ENCODE results near the gene HPS5.
"Not testable (repeated sequence)": the region's sequence is repeated elsewhere in the genome, so short reads cannot be mapped to it uniquely, and the experiment has no call there.

The HPS5 gene

DNA sequence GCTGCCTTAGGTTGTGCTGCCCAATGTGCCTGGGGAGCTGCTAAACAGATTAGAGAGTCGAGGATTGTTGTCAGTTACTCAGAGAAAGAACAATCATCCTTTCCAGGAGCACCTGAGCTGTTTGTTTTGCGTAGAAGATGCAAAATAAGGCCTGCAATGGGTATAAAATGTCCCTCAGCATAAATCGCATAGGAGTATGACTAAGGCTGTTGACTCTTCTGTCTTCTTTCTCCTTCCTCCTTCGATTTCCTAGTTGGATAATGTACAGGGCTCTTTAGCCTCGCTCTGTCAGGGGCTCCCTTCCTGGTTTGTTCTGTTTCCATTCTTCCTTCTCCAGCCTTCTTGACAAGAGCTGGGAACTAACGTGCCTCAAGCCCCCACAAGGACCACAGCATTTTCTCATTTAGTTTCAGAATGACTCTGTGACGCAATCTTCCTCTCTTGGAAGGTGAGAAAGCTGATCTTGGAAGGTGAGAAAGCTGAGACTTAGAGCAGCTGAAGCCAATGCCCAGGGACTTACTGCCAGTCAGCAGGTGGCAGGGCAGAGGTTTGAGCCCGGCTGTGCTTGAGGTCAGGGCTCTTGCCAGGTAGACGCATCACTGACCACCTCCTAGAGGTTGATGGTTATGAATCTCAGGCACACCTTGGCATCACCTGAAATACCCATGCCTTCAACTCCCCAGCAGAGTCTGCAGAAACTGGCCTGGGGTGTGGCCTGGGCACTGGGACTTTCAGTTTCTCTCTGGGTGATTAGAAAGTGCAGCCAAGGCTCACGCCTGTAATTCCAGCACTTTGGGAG, 54.4 kb downstream of the HPS5 start:
- not testable (repeated sequence) for H3K36me3 Mint-ChIP-seq, H3K9me3 Mint-ChIP-seq, H3K27me3 Mint-ChIP-seq
- peak overlapping the region; percentile 76 for H3K4me3 Mint-ChIP-seq
- peak; percentile 85 for ATAC-seq
- peaks cover 34% of the 10 kb centered on the region for H3K4me1 Mint-ChIP-seq
- peak overlapping the region; percentile 91 for H3K27ac Mint-ChIP-seq

GRCh38 chr11:18265949-18266348, 56.0 kb downstream of the HPS5 start, which contains the start of gene SAA1:
Gene SAA1, plus strand, starts transcription at chr11:18266264. Its CDS starts 624 bp downstream, at chr11:18266888.
- H3K36me3 Mint-ChIP-seq = no peaks in the 10 kb centered on the region
- peaks cover 34% of the 10 kb centered on the region for H3K4me1 Mint-ChIP-seq
- peak within 1 kb of the TSS; percentile 43 for H3K27ac Mint-ChIP-seq
- H3K9me3 Mint-ChIP-seq = peaks cover 2% of the 10 kb centered on the region
- no peaks in the 10 kb centered on the region for H3K27me3 Mint-ChIP-seq
- no peak for ATAC-seq
- no peak within 1 kb of the TSS for H3K4me3 Mint-ChIP-seq

GRCh38 chr11:18264677-18265555, 57.0 kb downstream of the HPS5 start:
- peaks cover 34% of the 10 kb centered on the region for H3K4me1 Mint-ChIP-seq
- no peak for ATAC-seq
- no peaks in the 10 kb centered on the region for H3K27me3 Mint-ChIP-seq
- peaks cover 2% of the 10 kb centered on the region for H3K9me3 Mint-ChIP-seq
- H3K27ac Mint-ChIP-seq = peak overlapping the region; percentile 43
- H3K4me3 Mint-ChIP-seq = no peak overlapping the region
- H3K36me3 Mint-ChIP-seq = no peaks in the 10 kb centered on the region

DNA sequence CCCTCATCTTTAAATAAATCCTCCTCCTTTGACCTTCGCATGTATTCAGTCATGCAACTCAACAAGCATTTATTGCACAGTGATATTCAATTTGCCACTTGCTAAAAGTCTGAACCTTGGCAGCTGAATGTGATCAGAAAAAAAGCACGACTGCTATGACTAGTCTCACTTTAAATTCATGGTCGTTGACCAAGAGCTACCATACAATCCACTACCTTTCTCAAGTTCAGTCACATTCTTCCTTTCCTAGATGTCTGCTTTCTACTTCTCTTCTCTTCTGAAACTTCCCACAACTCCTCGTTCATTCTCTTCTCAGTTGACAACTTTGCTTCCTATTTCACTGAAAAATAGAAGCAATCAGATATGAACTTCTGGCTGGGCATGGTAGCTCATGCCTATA, 57.9 kb downstream of the HPS5 start:
- peaks cover 2% of the 10 kb centered on the region for H3K9me3 Mint-ChIP-seq
- no peaks in the 10 kb centered on the region for H3K27me3 Mint-ChIP-seq
- H3K27ac Mint-ChIP-seq = peak overlapping the region; percentile 43
- H3K4me3 Mint-ChIP-seq = no peak overlapping the region
- no peaks in the 10 kb centered on the region for H3K36me3 Mint-ChIP-seq
- peaks cover 34% of the 10 kb centered on the region for H3K4me1 Mint-ChIP-seq
- no peak for ATAC-seq

GRCh38 chr11:18262681-18263350, 59.1 kb downstream of the HPS5 start:
- H3K9me3 Mint-ChIP-seq, ATAC-seq, H3K27me3 Mint-ChIP-seq, H3K27ac Mint-ChIP-seq, H3K4me3 Mint-ChIP-seq, H3K36me3 Mint-ChIP-seq: not testable (repeated sequence)
- peaks cover 28% of the 10 kb centered on the region for H3K4me1 Mint-ChIP-seq

- H3K4me1 Mint-ChIP-seq = peaks cover 24% of the 10 kb centered on the region
- no peak overlapping the region for H3K4me3 Mint-ChIP-seq
- H3K27ac Mint-ChIP-seq = no peak overlapping the region
- H3K9me3 Mint-ChIP-seq = peaks cover 2% of the 10 kb centered on the region
- H3K36me3 Mint-ChIP-seq = no peaks in the 10 kb centered on the region
- H3K27me3 Mint-ChIP-seq = no peaks in the 10 kb centered on the region
- ATAC-seq = no peak
Measured at GRCh38 chr11:18261721-18262120, 60.2 kb downstream of the HPS5 start.

DNA sequence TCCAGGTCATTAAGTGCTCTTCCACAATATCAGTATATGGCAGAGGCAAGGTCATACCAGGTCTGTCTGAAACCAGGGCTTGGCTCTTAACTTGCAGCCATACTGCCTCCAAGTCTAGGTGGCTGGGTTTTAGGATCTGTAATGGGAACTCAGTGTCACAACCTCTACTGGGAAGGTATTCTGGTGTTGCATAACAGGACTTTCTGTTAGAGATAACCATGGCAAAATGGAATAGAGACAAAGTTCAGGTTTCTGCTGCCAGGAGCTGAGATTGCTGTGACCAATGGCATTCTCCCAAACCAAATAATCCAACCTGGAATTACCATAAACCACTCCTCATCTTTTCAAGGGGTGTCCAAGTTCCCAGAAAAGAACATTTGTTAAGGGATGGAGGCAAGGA, 62.7 kb downstream of the HPS5 start:
- Mint-ChIP-seq H3K4me1 (peaks cover 8% of the 10 kb centered on the region), H3K9me3 (no peaks in the 10 kb centered on the region), H3K27me3 (no peaks in the 10 kb centered on the region), H3K27ac (no peak overlapping the region), H3K4me3 (no peak overlapping the region), H3K36me3 (no peaks in the 10 kb centered on the region)
- no peak for ATAC-seq

DNA sequence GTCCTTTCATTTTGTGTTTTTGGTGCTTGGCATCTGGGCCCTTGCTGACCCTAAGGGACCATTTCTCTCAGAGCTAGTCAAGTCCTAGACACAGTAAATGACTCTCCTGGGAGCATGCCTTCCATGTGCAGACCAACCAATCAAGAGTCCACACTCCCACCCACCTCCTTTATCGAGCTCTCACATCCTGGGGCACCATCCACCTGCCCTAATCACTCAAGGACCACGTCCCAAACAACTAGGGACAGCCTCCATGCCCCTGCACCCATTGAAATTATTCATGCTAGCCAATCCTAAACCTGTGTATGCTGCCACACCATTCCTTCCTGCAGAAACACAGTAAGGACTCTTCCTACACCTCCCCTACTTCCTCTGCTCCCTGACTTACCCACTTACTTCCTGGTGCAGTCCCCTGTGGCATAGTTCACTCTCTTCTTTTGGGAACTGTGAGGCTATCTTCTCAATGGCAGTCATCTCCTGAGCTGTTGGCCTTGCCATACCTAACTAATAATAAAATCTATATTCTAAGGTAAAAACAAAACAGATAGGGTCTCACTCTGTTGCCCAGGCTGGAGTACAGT, 67.1 kb downstream of the HPS5 start:
- no peak overlapping the region for H3K27ac Mint-ChIP-seq
- no peak overlapping the region for H3K4me3 Mint-ChIP-seq
- H3K4me1 Mint-ChIP-seq = no peaks in the 10 kb centered on the region
- H3K27me3 Mint-ChIP-seq = no peaks in the 10 kb centered on the region
- no peaks in the 10 kb centered on the region for H3K9me3 Mint-ChIP-seq
- no peak for ATAC-seq
- H3K36me3 Mint-ChIP-seq = no peaks in the 10 kb centered on the region

DNA sequence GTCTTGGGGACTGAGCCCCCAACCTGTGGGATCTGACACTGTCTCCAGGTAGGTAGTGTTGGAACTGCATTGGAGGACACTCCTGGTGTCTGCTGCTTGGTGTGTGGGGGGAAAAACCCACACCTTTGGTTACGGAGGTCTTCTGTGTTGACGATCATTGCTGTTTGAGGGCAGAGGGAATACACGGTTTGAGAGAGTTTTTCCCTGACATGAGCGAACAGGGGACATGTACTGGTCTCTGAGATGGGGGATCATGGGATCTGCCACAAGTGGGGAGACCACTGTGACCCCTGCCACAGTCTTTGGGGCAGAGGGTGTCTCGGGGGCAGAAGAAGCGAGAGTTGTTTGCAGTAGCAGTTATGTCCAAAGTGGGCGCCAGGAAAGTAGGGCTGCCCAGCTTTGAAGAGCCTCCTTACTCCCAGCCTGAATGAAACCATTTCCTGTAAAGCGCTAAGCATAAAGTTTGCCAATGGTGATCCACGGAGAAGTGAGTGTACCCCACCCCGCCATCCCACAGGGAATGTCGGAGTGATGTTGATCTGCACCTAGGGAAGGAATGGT, 68.1 kb downstream of the HPS5 start:
- Mint-ChIP-seq H3K27me3 (no peaks in the 10 kb centered on the region), H3K4me3 (no peak overlapping the region), H3K4me1 (no peaks in the 10 kb centered on the region), H3K36me3 (no peaks in the 10 kb centered on the region), H3K9me3 (no peaks in the 10 kb centered on the region), H3K27ac (no peak overlapping the region)
- no peak for ATAC-seq

- Mint-ChIP-seq H3K4me1 (no peaks in the 10 kb centered on the region), H3K4me3 (no peak overlapping the region), H3K27ac (no peak overlapping the region), H3K9me3 (no peaks in the 10 kb centered on the region), H3K27me3 (no peaks in the 10 kb centered on the region), H3K36me3 (no peaks in the 10 kb centered on the region)
- ATAC-seq = no peak
Measured at GRCh38 chr11:18253233-18253632, 68.7 kb downstream of the HPS5 start.

DNA sequence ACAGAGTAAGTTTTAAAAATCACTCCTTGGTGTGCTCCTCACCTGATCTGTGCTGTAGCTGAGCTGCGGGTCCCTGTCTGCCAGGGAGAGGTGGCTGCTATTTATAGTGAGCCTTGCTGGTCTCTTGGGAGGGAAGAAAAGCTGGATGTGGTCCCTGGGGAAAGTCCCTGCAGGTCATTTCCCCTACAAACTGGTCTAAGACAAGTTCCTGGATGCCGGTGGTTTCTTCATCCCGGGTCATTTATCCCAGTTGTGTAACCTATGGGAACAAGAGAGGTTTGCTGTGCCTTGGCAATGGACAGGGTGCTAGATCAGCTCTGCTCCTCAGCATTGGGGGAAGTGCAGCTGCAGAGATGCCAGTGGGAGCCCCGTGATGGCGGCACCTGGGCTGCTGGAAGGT, 73.4 kb downstream of the HPS5 start, which contains the start of gene SAA2:
Gene SAA2 (minus strand): TSS at position 108 of the 400 bp plus-strand sequence. CDS start 657 bp downstream, outside the sequence.
- Mint-ChIP-seq H3K9me3 (peaks cover 3% of the 10 kb centered on the region), H3K4me1 (peaks cover 19% of the 10 kb centered on the region), H3K4me3 (no peak within 1 kb of the TSS), H3K36me3 (peaks cover 5% of the 10 kb centered on the region), H3K27ac (no peak within 1 kb of the TSS), H3K27me3 (no peaks in the 10 kb centered on the region)
- ATAC-seq = no peak

DNA sequence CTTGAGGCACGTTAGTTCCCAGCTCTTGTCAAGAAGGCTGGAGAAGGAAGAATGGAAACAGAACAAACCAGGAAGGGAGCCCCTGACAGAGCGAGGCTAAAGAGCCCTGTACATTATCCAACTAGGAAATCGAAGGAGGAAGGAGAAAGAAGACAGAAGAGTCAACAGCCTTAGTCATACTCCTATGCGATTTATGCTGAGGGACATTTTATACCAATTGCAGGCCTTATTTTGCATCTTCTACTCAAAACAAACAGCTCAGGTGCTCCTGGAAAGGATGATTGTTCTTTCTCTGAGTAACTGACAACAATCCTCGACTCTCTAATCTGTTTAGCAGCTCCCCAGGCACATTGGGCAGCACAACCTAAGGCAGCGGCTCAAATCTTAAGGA, 74.8 kb downstream of the HPS5 start:
- H3K9me3 Mint-ChIP-seq, H3K36me3 Mint-ChIP-seq, H3K27me3 Mint-ChIP-seq: not testable (repeated sequence)
- peaks cover 19% of the 10 kb centered on the region for H3K4me1 Mint-ChIP-seq
- H3K27ac Mint-ChIP-seq = peak overlapping the region; percentile 93
- peak; percentile 21 for ATAC-seq
- H3K4me3 Mint-ChIP-seq = peak overlapping the region; percentile 81

GRCh38 chr11:18246379-18247190, 75.4 kb downstream of the HPS5 start:
- peak; percentile 91 for ATAC-seq
- not testable (repeated sequence) for H3K36me3 Mint-ChIP-seq, H3K9me3 Mint-ChIP-seq, H3K27me3 Mint-ChIP-seq
- Mint-ChIP-seq H3K4me3 (peak overlapping the region; percentile 81), H3K4me1 (peaks cover 19% of the 10 kb centered on the region), H3K27ac (peak overlapping the region; percentile 93)

DNA sequence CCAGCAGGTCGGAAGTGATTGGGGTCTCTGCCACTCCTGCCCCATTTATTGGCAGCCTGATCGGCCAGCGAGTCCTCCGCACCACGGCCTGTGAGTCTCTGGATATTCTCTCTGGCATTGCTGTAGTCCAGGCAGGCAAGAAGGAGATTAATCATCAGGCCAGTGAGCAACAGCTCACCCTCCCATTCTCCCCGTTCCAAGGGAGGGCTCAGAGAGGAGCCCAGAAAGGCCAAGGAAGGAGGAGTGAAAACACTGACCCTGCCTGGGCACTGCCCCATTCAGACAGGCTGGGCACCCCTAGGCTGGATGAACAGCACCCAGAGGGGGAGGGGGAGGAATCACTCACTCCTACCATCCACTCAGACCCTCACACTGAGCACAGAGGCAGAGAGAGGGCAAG, 76.5 kb downstream of the HPS5 start:
- H3K27ac Mint-ChIP-seq = no peak overlapping the region
- H3K27me3 Mint-ChIP-seq = no peaks in the 10 kb centered on the region
- H3K9me3 Mint-ChIP-seq = peaks cover 10% of the 10 kb centered on the region

More for the DNA sequence above, 76.5 kb downstream of the HPS5 start:
- H3K36me3 Mint-ChIP-seq = peaks cover 6% of the 10 kb centered on the region
- peaks cover 19% of the 10 kb centered on the region for H3K4me1 Mint-ChIP-seq
- H3K4me3 Mint-ChIP-seq = no peak overlapping the region
- ATAC-seq = no peak
